Measurements from ENCODE around the gene SIRPG. TPM values are rescaled to one million over a fixed set of nuclear protein-coding genes. Genes with fewer than 3 reads are reported as not detected.

The SIRPG gene
- total and polyA plus RNA-seq, 11 donors: 0.54 to 2.3 TPM; not detected in 9

- intact Hi-C loops (cut with DNase I): loop anchor here in 1 of 10 donors (10.0 kb wide), 1 partner anchor 79 kb away; the partner anchor contains the start of gene SIRPD
- peaks cover 0 to 9% (median 0%) of the 10 kb centered on the region in 9 donors for H3K27me3 ChIP-seq
- H3K4me3 ChIP-seq: no peak overlapping the region
- TF ChIP-seq, protein P1, sequence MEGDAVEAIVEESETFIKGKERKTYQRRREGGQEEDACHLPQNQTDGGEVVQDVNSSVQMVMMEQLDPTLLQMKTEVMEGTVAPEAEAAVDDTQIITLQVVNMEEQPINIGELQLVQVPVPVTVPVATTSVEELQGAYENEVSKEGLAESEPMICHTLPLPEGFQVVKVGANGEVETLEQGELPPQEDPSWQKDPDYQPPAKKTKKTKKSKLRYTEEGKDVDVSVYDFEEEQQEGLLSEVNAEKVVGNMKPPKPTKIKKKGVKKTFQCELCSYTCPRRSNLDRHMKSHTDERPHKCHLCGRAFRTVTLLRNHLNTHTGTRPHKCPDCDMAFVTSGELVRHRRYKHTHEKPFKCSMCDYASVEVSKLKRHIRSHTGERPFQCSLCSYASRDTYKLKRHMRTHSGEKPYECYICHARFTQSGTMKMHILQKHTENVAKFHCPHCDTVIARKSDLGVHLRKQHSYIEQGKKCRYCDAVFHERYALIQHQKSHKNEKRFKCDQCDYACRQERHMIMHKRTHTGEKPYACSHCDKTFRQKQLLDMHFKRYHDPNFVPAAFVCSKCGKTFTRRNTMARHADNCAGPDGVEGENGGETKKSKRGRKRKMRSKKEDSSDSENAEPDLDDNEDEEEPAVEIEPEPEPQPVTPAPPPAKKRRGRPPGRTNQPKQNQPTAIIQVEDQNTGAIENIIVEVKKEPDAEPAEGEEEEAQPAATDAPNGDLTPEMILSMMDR (IDR thresholded peaks at IDR 0.05): no peak
- TF ChIP-seq POLR2A (IDR thresholded peaks at IDR 0.05): no peak
- 65 to 69% (median 68%) methylated on average over 4 of the region's 4 CpGs for WGBS, 4 donors
- ATAC-seq: no peak
- H3K4me1 ChIP-seq: no peaks in the 10 kb centered on the region
- H3K36me3 ChIP-seq: no peaks in the 10 kb centered on the region
- H3K9me3 ChIP-seq: no peaks in the 10 kb centered on the region
- H3K27ac ChIP-seq: no peak overlapping the region
- no peak for DNase-seq
Measured at GRCh38 chr20:1633535-1633934, 24.0 kb downstream of the SIRPG start.

GRCh38 chr20:1632178-1632577, 25.4 kb downstream of the SIRPG start:
- no peak overlapping the region for H3K4me3 ChIP-seq
- H3K9me3 ChIP-seq: no peaks in the 10 kb centered on the region
- intact Hi-C loops (cut with DNase I): loop anchor here in 1 of 10 donors (10.0 kb wide), 1 partner anchor 77 kb away; the partner anchor contains the start of gene SIRPD
- H3K36me3 ChIP-seq: no peaks in the 10 kb centered on the region
- DNase-seq (no peak), ATAC-seq (no peak)
- H3K27ac ChIP-seq: no peak overlapping the region
- no peak for TF ChIP-seq POLR2A (IDR thresholded peaks at IDR 0.05)
- TF ChIP-seq, protein P1 (IDR thresholded peaks at IDR 0.05): no peak
- H3K27me3 ChIP-seq: peaks cover 0 to 17% (median 0%) of the 10 kb centered on the region in 9 donors
- 89 to 94% (median 93%) methylated on average over 4 of the region's 4 CpGs for WGBS, 4 donors
- peaks cover 0 to 3% (median 0%) of the 10 kb centered on the region in 12 donors for H3K4me1 ChIP-seq

GRCh38 chr20:1631309-1632151, 26.0 kb downstream of the SIRPG start:
- H3K27ac ChIP-seq: no peak overlapping the region
- intact Hi-C loops (cut with DNase I): loop anchor here in 1 of 10 donors (10.0 kb wide), 1 partner anchor 77 kb away; the partner anchor contains the start of gene SIRPD
- H3K4me1 ChIP-seq: peaks cover 0 to 10% (median 0%) of the 10 kb centered on the region in 12 donors
- H3K36me3 ChIP-seq: no peaks in the 10 kb centered on the region
- no peak overlapping the region for H3K4me3 ChIP-seq
- no peaks in the 10 kb centered on the region for H3K9me3 ChIP-seq
- no peak for DNase-seq
- TF ChIP-seq, protein P1 (IDR thresholded peaks at IDR 0.05): no peak
- TF ChIP-seq POLR2A (IDR thresholded peaks at IDR 0.05): no peak
- WGBS, 4 donors: 61 to 68% (median 62%) methylated on average over 9 of the region's 9 CpGs
- peaks cover 0 to 17% (median 0%) of the 10 kb centered on the region in 9 donors for H3K27me3 ChIP-seq
- ATAC-seq: no peak

- TF ChIP-seq POLR2A (IDR thresholded peaks at IDR 0.05): no peak
- TF ChIP-seq, protein P1 (IDR thresholded peaks at IDR 0.05): no peak
- Histone ChIP-seq H3K4me1 (peaks cover 0 to 13% (median 0%) of the 10 kb centered on the region in 12 donors), H3K27me3 (peaks cover 0 to 17% (median 0%) of the 10 kb centered on the region in 9 donors), H3K9me3 (no peaks in the 10 kb centered on the region), H3K27ac (no peak overlapping the region), H3K36me3 (no peaks in the 10 kb centered on the region), H3K4me3 (no peak overlapping the region)
- intact Hi-C loops (cut with DNase I): loop anchor here in 1 of 10 donors (10.0 kb wide), 1 partner anchor 75 kb away; the partner anchor contains the start of gene SIRPD
- ATAC-seq: no peak
- 77 to 91% (median 84%) methylated on average over 5 of the region's 5 CpGs for WGBS, 4 donors
- DNase-seq: no peak
Measured at GRCh38 chr20:1630186-1630585, 27.4 kb downstream of the SIRPG start.

All from heart left ventricle (tissue), 16 donors.